CD14-positive monocyte (primary cell): ENCODE measurements around the gene ANXA5. TPM values are rescaled to one million over a fixed set of nuclear protein-coding genes. Genes with fewer than 3 reads are reported as not detected.

ENCODE experiments used
- DNase-seq, 3 donors: peaks; one replicate each; pipeline ENCODE4 v3.0.0-alpha.2; 2011 to 2022
- H2AFZ ChIP-seq: 2 replicates; pipeline ENCODE4 v1.6.0; 2012; ENCODE audit warnings: mild to moderate bottlenecking, low read depth, low read length, inconsistent platforms; ENCODE audit not compliant: insufficient read depth, poor library complexity, severe bottlenecking
- H3K27ac ChIP-seq, 2 donors: 1 replicate in 1 of 2; 2 replicates in 1 of 2; pipeline ENCODE4 v1.5.1; 2012 to 2013; ENCODE audit warnings: low read length in 2 of 2, control low read depth in 1 of 2, inconsistent platforms in 1 of 2, low read depth in 1 of 2, mild to moderate bottlenecking in 1 of 2
- H3K27me3 ChIP-seq, 2 donors: one replicate each; pipeline versions ENCODE4 v1.6.0 to v1.6.1; 2011 to 2013; ENCODE audit warnings: low read length in 2 of 2; ENCODE audit not compliant: control insufficient read depth in 2 of 2, insufficient read depth in 2 of 2
- H3K36me3 ChIP-seq, 2 donors: replicated peaks in 1 of 2; 1 replicate in 1 of 2; 2 replicates in 1 of 2; pipeline versions ENCODE4 v1.5.1 to v1.6.1; 2012 to 2013; ENCODE audit warnings: low read length in 2 of 2, control low read depth in 1 of 2, inconsistent platforms in 1 of 2, mild to moderate bottlenecking in 1 of 2; ENCODE audit not compliant: insufficient read depth in 2 of 2, control insufficient read depth in 1 of 2
- H3K4me1 ChIP-seq, 2 donors: 1 replicate in 1 of 2; 2 replicates in 1 of 2; pipeline versions ENCODE4 v1.5.1 to v1.6.1; 2012 to 2013; ENCODE audit warnings: low read length in 2 of 2, control low read depth in 1 of 2, inconsistent platforms in 1 of 2, mild to moderate bottlenecking in 1 of 2, moderate library complexity in 1 of 2; ENCODE audit not compliant: insufficient read depth in 2 of 2, control insufficient read depth in 1 of 2
- H3K4me2 ChIP-seq: replicated peaks from 2 replicates; pipeline ENCODE3; 2012; ENCODE audit warnings: low read length, moderate library complexity, mild to moderate bottlenecking; ENCODE audit not compliant: poor library complexity, severe bottlenecking; ENCODE audit errors: extremely low read depth
- H3K4me3 ChIP-seq, 3 experiments: fragments of 200-600 bp in 1 of 3; sonication (generic) in 1 of 3; replicated peaks in 1 of 3; 1 replicate in 2 of 3; 2 replicates in 1 of 3; pipeline ENCODE4 v1.5.1; 2011 to 2013; ENCODE audit warnings: low read length in 3 of 3, mild to moderate bottlenecking in 3 of 3, control low read depth in 2 of 3, low read depth in 2 of 3, inconsistent platforms in 1 of 3, moderate library complexity in 1 of 3
- H3K79me2 ChIP-seq: 2 replicates; pipeline ENCODE4 v1.6.0; 2012; ENCODE audit warnings: mild to moderate bottlenecking, control low read depth, inconsistent platforms, low read length, moderate library complexity; ENCODE audit not compliant: insufficient read depth
- H3K9ac ChIP-seq: 2 replicates; pipeline ENCODE4 v1.6.0; 2017; ENCODE audit warnings: low read length, mild to moderate bottlenecking; ENCODE audit not compliant: insufficient read depth, poor library complexity, severe bottlenecking
- H3K9me3 ChIP-seq, 2 donors: replicated peaks in 1 of 2; 1 replicate in 1 of 2; 2 replicates in 1 of 2; pipeline versions ENCODE4 v1.5.1 to v1.6.1; 2012 to 2013; ENCODE audit warnings: low read length in 2 of 2, control low read depth in 1 of 2; ENCODE audit not compliant: control insufficient read depth in 1 of 2, insufficient read depth in 1 of 2
- H4K20me1 ChIP-seq: 2 replicates; pipeline ENCODE4 v1.6.0; 2012; ENCODE audit warnings: mild to moderate bottlenecking, low read length, control low read depth, moderate library complexity; ENCODE audit not compliant: insufficient read depth
- H3K27ac Mint-ChIP-seq, 7 donors: one replicate each; pipeline ENCODE4 v1.8.0; 2020; ENCODE audit warnings: mild to moderate bottlenecking in 7 of 7, mixed read lengths in 7 of 7, moderate library complexity in 6 of 7, inconsistent platforms in 2 of 7
- H3K27me3 Mint-ChIP-seq, 3 donors: one replicate each; pipeline ENCODE4 v1.8.0; 2021 to 2022; ENCODE audit warnings: low read depth in 3 of 3, mild to moderate bottlenecking in 3 of 3, mixed read lengths in 3 of 3, moderate library complexity in 3 of 3, inconsistent platforms in 1 of 3
- H3K36me3 Mint-ChIP-seq, 2 donors: one replicate each; pipeline ENCODE4 v1.8.0; 2020; ENCODE audit warnings: mixed read lengths in 2 of 2, inconsistent platforms in 1 of 2, mild to moderate bottlenecking in 1 of 2
- H3K4me1 Mint-ChIP-seq: one replicate; pipeline ENCODE4 v1.8.0; 2020; ENCODE audit warnings: mild to moderate bottlenecking, mixed read lengths
- H3K4me3 Mint-ChIP-seq, 2 donors: one replicate each; pipeline ENCODE4 v1.8.0; 2020; ENCODE audit warnings: mild to moderate bottlenecking in 2 of 2, mixed read lengths in 2 of 2, moderate library complexity in 1 of 2
- H3K9me3 Mint-ChIP-seq, 7 donors: one replicate each; pipeline ENCODE4 v1.8.0; 2020 to 2022; ENCODE audit warnings: mixed read lengths in 7 of 7, mild to moderate bottlenecking in 6 of 7, moderate library complexity in 6 of 7, inconsistent platforms in 2 of 7
- WGBS: methylation state at CpG from one replicate; pipeline ENCODE4 v1.1.5; 2013; ENCODE audit warnings: missing lambda C conversion rate; ENCODE audit not compliant: insufficient coverage; 5-methylcytosine and 5-hydroxymethylcytosine counted together
- intact Hi-C, 2 donors: fragments of 100-400 bp; cut with micrococcal nuclease; formaldehyde crosslinking; loops; one replicate each; pipeline versions ENCODE4 v1.15.0 to v1.15.1; 2023
- polyA plus RNA-seq, 3 donors: library from polyadenylated mRNA; depleted of rRNA in 1 of 3; unstranded in 2 of 3; stranded (reverse) in 1 of 3; fragments of 300-500 nt in 2 of 3; fragments of >200 nt in 1 of 3; fragmentation: Illumina TruSeq in 2 of 3; gene quantifications; 1 replicate in 2 of 3; 2 replicates in 1 of 3; pipeline ENCODE4 v1.2.3, GENCODE V29; 2012 to 2021
- TF ChIP-seq, protein P1 (sequence below): fragments of 200-600 bp; IDR thresholded peaks from one replicate; pipeline ENCODE4 v1.8.0; 2022; ENCODE audit warnings: antibody characterized with exemption, mild to moderate bottlenecking

ANXA5 gene
- polyA plus RNA-seq, 3 donors = 312 to 796 (median 752) TPM

DNA sequence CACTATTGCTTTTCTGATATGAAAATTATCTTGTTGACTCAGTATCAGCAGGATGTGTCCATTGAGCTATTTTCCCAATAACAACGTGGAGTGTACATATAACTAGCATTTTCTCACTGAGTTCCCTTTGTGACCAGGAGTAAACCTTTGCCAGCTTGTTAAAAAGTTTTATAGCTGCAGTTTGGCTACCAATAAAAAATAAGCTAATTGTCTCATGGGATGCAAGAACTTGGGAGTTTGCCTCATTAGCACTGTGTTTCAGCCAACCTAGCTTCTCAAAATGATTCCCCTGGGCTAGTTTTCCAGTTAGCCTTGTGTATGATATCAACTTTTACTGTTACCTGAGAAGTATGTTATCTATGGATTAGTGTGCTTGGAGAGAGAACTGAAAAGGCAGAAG is 24.9 kb upstream of the ANXA5 start:
- Mint-ChIP-seq H3K27me3 (peaks cover 0 to 9% (median 2%) of the 10 kb centered on the region in 3 donors), H3K4me1 (no peaks in the 10 kb centered on the region), H3K36me3 (no peaks in the 10 kb centered on the region), H3K27ac (no peak overlapping the region), H3K4me3 (no peak overlapping the region), H3K9me3 (peaks cover 0 to 1% (median 0%) of the 10 kb centered on the region in 7 donors)
- Histone ChIP-seq H3K9me3 (no peaks in the 10 kb centered on the region), H3K4me2 (no peak overlapping the region), H3K79me2 (no peaks in the 10 kb centered on the region), H3K36me3 (no peaks in the 10 kb centered on the region), H2AFZ (no peak overlapping the region), H3K27me3 (no peaks in the 10 kb centered on the region), H3K27ac (no peak overlapping the region), H3K9ac (no peak overlapping the region), H3K4me1 (no peaks in the 10 kb centered on the region), H3K4me3 (no peak overlapping the region), H4K20me1 (no peaks in the 10 kb centered on the region)
- WGBS = no CpG with 5 or more reads among the region's 1 CpG
- intact Hi-C loops = no loop called here
- TF ChIP-seq, protein P1, sequence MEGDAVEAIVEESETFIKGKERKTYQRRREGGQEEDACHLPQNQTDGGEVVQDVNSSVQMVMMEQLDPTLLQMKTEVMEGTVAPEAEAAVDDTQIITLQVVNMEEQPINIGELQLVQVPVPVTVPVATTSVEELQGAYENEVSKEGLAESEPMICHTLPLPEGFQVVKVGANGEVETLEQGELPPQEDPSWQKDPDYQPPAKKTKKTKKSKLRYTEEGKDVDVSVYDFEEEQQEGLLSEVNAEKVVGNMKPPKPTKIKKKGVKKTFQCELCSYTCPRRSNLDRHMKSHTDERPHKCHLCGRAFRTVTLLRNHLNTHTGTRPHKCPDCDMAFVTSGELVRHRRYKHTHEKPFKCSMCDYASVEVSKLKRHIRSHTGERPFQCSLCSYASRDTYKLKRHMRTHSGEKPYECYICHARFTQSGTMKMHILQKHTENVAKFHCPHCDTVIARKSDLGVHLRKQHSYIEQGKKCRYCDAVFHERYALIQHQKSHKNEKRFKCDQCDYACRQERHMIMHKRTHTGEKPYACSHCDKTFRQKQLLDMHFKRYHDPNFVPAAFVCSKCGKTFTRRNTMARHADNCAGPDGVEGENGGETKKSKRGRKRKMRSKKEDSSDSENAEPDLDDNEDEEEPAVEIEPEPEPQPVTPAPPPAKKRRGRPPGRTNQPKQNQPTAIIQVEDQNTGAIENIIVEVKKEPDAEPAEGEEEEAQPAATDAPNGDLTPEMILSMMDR = no peak
- DNase-seq = no peak

DNA sequence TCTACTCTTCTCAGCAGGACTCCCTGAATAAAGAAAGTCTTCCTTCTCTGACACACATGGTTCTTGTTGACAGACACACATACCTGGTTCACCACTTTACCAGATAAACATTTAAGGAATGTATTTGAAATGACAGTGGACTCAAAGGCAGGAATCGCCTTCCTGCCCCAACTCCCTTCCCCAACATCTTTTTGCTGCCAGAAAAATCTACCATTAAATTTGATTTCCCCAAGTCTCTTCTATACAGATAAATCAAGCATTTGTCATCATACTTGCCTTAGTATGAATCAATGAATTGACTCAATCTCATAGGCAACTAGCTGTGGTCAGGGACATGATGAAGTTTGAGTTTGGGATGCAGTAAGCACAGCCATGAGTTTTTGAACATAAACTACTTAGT is 23.3 kb upstream of the ANXA5 start:
- H3K36me3 Mint-ChIP-seq = no peaks in the 10 kb centered on the region
- no peak overlapping the region for H3K27ac Mint-ChIP-seq
- H3K27me3 Mint-ChIP-seq = peaks cover 0 to 10% (median 5%) of the 10 kb centered on the region in 3 donors
- TF ChIP-seq, protein P1 = no peak
- Histone ChIP-seq H3K79me2 (no peaks in the 10 kb centered on the region), H3K36me3 (no peaks in the 10 kb centered on the region), H2AFZ (no peak overlapping the region), H3K27ac (no peak overlapping the region), H4K20me1 (no peaks in the 10 kb centered on the region), H3K9ac (no peak overlapping the region), H3K27me3 (no peaks in the 10 kb centered on the region), H3K9me3 (no peaks in the 10 kb centered on the region), H3K4me1 (no peaks in the 10 kb centered on the region), H3K4me2 (no peak overlapping the region), H3K4me3 (no peak overlapping the region)
- no peak for DNase-seq
- H3K9me3 Mint-ChIP-seq = peaks cover 0 to 2% (median 0%) of the 10 kb centered on the region in 7 donors
- intact Hi-C loops = no loop called here
- no peak overlapping the region for H3K4me3 Mint-ChIP-seq
- H3K4me1 Mint-ChIP-seq = no peaks in the 10 kb centered on the region
- no CpG with 5 or more reads among the region's 1 CpG for WGBS
